GM21576 (cell line): Measurements from ENCODE around the gene NDP.

Experiments used
- ATAC-seq: cut with Tn5 transposase; IDR thresholded peaks from one replicate; pipeline ENCODE4 v1.9.1; 2021; ENCODE audit warnings: mild to moderate bottlenecking, moderate library complexity; ENCODE audit not compliant: unreplicated experiment

The NDP gene

GRCh38 chrX:43973249-43974099 lies at the start of gene NDP:
Gene NDP, minus strand, starts transcription at chrX:43973390. Its CDS starts 14,745 bp downstream, at chrX:43958645.
- no peak for ATAC-seq

- ATAC-seq: no peak
Observed at GRCh38 chrX:44022964-44023363, 49.8 kb upstream of the NDP start.

- ATAC-seq: no peak
Observed at GRCh38 chrX:44020693-44021092, 47.5 kb upstream of the NDP start.

- ATAC-seq: no peak
Observed at GRCh38 chrX:44019911-44020310, 46.7 kb upstream of the NDP start.

- no peak for ATAC-seq
Observed at GRCh38 chrX:44017676-44018075, 44.5 kb upstream of the NDP start.

- no peak for ATAC-seq
Observed at GRCh38 chrX:44016906-44017305, 43.7 kb upstream of the NDP start.

- ATAC-seq: no peak
Observed at GRCh38 chrX:44012484-44013096, 39.4 kb upstream of the NDP start.

- ATAC-seq: no peak
Observed at GRCh38 chrX:44011506-44011905, 38.3 kb upstream of the NDP start.

GRCh38 chrX:44010626-44011025 lies 37.4 kb upstream of the NDP start:
- no peak for ATAC-seq

GRCh38 chrX:44006081-44006480 lies 32.9 kb upstream of the NDP start:
- no peak for ATAC-seq

GRCh38 chrX:44003975-44004374 lies 30.8 kb upstream of the NDP start:
- no peak for ATAC-seq

GRCh38 chrX:44002567-44002966 lies 29.4 kb upstream of the NDP start:
- ATAC-seq: no peak

- no peak for ATAC-seq
Observed at GRCh38 chrX:43998374-43998773, 25.2 kb upstream of the NDP start.

GRCh38 chrX:43996491-43996890 lies 23.3 kb upstream of the NDP start:
- ATAC-seq: no peak

- ATAC-seq: no peak
Observed at GRCh38 chrX:43986083-43986482, 12.9 kb upstream of the NDP start.

- no peak for ATAC-seq
Observed at GRCh38 chrX:43985511-43985910, 12.3 kb upstream of the NDP start.

- no peak for ATAC-seq
Observed at GRCh38 chrX:43978226-43978625, 5.0 kb upstream of the NDP start.

- ATAC-seq: no peak
Observed at GRCh38 chrX:43976205-43976604, 3.0 kb upstream of the NDP start.

GRCh38 chrX:43975796-43976195 lies 2.6 kb upstream of the NDP start:
- ATAC-seq: no peak

- no peak for ATAC-seq
Observed at GRCh38 chrX:43974741-43975465, 1.7 kb upstream of the NDP start.

- no peak for ATAC-seq
Observed at GRCh38 chrX:43974100-43974475, 898 bp upstream of the NDP start.
